Subcutaneous abdominal adipose tissue (tissue), 5 donors: Measurements from ENCODE around the gene HAND2.

ENCODE experiments used
- H3K27ac ChIP-seq: one replicate; pipeline ENCODE4 v1.7.0; 2013; ENCODE audit warnings: low read depth, mild to moderate bottlenecking, inconsistent platforms, low read length, moderate library complexity
- H3K27me3 ChIP-seq, 5 donors: one replicate each; pipeline ENCODE4 v1.7.0; 2013; ENCODE audit warnings: low read length in 5 of 5, inconsistent platforms in 1 of 5; ENCODE audit not compliant: control insufficient read depth in 5 of 5, insufficient read depth in 4 of 5
- H3K36me3 ChIP-seq, 5 donors: one replicate each; pipeline ENCODE4 v1.7.0; 2013; ENCODE audit warnings: low read length in 5 of 5; ENCODE audit not compliant: control insufficient read depth in 5 of 5, insufficient read depth in 5 of 5
- H3K4me1 ChIP-seq, 5 donors: one replicate each; pipeline ENCODE4 v1.7.0; 2013; ENCODE audit warnings: low read length in 5 of 5, mild to moderate bottlenecking in 3 of 5, moderate library complexity in 1 of 5; ENCODE audit not compliant: control insufficient read depth in 5 of 5, insufficient read depth in 5 of 5
- H3K4me3 ChIP-seq, 5 donors: one replicate each; pipeline ENCODE4 v1.7.0; 2013; ENCODE audit warnings: low read length in 5 of 5, low read depth in 1 of 5
- H3K9ac ChIP-seq, 5 donors: one replicate each; pipeline ENCODE4 v1.7.0; 2013; ENCODE audit warnings: low read length in 5 of 5, mild to moderate bottlenecking in 4 of 5, moderate library complexity in 3 of 5
- H3K9me3 ChIP-seq, 5 donors: one replicate each; pipeline ENCODE4 v1.7.0; 2013; ENCODE audit warnings: low read length in 5 of 5; ENCODE audit not compliant: control insufficient read depth in 5 of 5
- donor health status: healthy.
- donor health status: healthy.
- donor health status: healthy.
- donor health status: healthy.
- donor health status: healthy.

The HAND2 gene

DNA sequence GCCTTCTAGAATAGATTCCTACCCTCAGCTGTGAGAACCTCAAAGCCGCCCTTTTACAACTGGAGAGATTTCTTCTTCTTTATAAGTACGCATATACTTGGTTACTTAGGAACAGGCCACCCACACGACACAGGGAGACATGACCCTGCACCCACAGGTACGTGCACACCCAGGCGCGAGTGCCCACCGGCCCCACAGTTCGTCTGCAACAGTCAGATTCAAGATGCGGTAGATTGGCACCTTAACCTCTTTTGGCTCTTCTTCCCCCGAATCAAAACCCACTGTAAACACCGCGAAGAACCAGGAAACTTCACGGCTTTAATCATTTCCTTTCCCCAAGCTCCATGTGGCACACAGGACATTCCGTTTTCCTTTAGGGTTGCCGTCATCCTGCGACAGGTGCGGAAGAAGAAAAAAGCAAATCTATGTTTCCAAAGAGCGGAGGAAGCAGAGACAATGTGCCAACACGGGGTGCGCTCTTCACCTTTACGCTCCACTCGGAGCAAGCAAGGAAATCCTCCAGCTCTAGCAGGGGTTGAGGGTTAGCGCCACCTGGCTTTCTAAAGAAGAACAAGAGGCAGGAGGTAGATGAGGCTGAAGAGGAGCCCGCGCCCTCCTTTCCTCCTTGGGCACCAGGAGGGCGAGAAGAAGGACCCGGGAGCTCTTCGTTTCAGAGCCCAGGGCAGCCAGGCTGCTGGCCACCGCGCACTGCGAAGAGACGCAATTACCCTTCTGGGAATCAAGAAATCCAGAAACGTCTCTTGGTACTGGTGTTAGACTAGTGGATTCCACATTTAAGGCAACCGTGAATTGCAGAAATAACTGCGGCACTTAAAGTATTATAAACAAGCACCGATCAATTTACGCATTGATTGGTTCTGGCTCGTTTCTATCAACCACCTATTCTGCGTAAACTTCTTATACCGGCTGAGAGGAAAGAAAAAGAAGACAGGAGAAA, 35.7 kb downstream of the HAND2 start:
- H3K4me1 ChIP-seq: peaks cover 0 to 9% (median 7%) of the 10 kb centered on the region in 5 donors
- H3K27ac ChIP-seq: no peak overlapping the region
- peak overlapping the region in 1 of 5 donors; percentile 23 for H3K9ac ChIP-seq
- no peaks in the 10 kb centered on the region for H3K36me3 ChIP-seq
- peak overlapping the region; percentile 43 to 66 (median 60) for H3K4me3 ChIP-seq
- no peaks in the 10 kb centered on the region for H3K9me3 ChIP-seq
- peaks cover 0 to 8% (median 3%) of the 10 kb centered on the region in 5 donors for H3K27me3 ChIP-seq

- Histone ChIP-seq H3K4me1 (peaks cover 0 to 9% (median 7%) of the 10 kb centered on the region in 5 donors), H3K27me3 (peaks cover 0 to 3% (median 2%) of the 10 kb centered on the region in 5 donors), H3K36me3 (no peaks in the 10 kb centered on the region), H3K27ac (no peak overlapping the region), H3K9me3 (no peaks in the 10 kb centered on the region), H3K9ac (no peak overlapping the region), H3K4me3 (no peak overlapping the region)
Measured at GRCh38 chr4:173493041-173493440, 37.0 kb downstream of the HAND2 start.

DNA sequence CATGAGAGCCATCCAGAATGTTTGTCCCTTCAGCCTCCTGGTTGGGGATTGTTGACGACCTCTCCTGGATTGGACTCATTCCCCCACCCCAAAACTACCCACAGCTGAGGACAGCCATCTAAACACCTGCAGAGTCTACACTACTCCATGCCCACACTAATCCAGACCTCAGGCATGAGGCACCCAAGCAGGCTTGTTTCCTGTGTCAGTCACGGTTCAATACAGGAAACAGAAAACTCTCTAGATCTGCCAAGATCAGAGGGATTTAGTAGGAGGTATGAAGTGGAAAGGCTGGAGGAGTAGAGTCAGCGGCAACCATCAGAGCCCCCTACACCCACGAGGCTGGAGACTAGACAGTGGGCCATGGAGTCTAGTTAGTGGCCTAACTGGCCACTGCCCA, 37.7 kb downstream of the HAND2 start:
- Histone ChIP-seq H3K9ac (no peak overlapping the region), H3K4me1 (peaks cover 0 to 9% (median 7%) of the 10 kb centered on the region in 5 donors), H3K9me3 (no peaks in the 10 kb centered on the region), H3K4me3 (no peak overlapping the region), H3K27me3 (peaks cover 0 to 3% (median 2%) of the 10 kb centered on the region in 5 donors), H3K27ac (no peak overlapping the region), H3K36me3 (no peaks in the 10 kb centered on the region)

- no peaks in the 10 kb centered on the region for H3K36me3 ChIP-seq
- no peaks in the 10 kb centered on the region for H3K27me3 ChIP-seq
- peaks cover 0 to 9% (median 7%) of the 10 kb centered on the region in 5 donors for H3K4me1 ChIP-seq
- no peak overlapping the region for H3K9ac ChIP-seq
- no peak overlapping the region for H3K27ac ChIP-seq
- no peak overlapping the region for H3K4me3 ChIP-seq
- no peaks in the 10 kb centered on the region for H3K9me3 ChIP-seq
Measured at GRCh38 chr4:173490817-173491528, 39.1 kb downstream of the HAND2 start.

- Histone ChIP-seq H3K4me1 (peaks cover 0 to 9% (median 7%) of the 10 kb centered on the region in 5 donors), H3K9me3 (no peaks in the 10 kb centered on the region), H3K27ac (no peak overlapping the region), H3K36me3 (no peaks in the 10 kb centered on the region), H3K9ac (no peak overlapping the region), H3K4me3 (no peak overlapping the region), H3K27me3 (no peaks in the 10 kb centered on the region)
Measured at GRCh38 chr4:173490256-173490655, 39.8 kb downstream of the HAND2 start.

- Histone ChIP-seq H3K36me3 (no peaks in the 10 kb centered on the region), H3K9me3 (no peaks in the 10 kb centered on the region), H3K27ac (no peak overlapping the region), H3K27me3 (no peaks in the 10 kb centered on the region), H3K4me1 (peaks cover 0 to 7% (median 6%) of the 10 kb centered on the region in 5 donors), H3K9ac (no peak overlapping the region), H3K4me3 (no peak overlapping the region)
Measured at GRCh38 chr4:173489514-173489913, 40.5 kb downstream of the HAND2 start.

DNA sequence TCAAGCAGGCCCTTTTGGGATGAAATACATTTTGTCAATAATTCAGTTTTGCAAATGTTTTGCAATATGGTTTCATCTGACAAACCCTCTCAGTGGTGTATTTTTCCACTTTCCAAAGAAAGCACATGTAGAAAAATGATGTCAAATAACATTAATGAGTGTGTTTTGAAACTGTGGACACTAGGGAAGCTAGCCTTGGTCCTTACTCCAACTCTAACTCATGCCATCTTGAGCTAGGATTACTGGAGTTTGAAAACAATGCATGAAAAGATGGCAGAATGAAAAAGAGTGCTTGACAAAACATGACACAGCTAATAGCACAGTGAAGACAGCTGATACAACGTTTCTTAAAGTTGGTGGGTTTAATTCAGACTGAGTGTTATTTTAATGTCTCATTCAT, 41.4 kb downstream of the HAND2 start:
- Histone ChIP-seq H3K27ac (no peak overlapping the region), H3K27me3 (no peaks in the 10 kb centered on the region), H3K36me3 (no peaks in the 10 kb centered on the region)

GRCh38 chr4:173488074-173488473, 42.0 kb downstream of the HAND2 start:
- Histone ChIP-seq H3K27ac (no peak overlapping the region), H3K36me3 (no peaks in the 10 kb centered on the region), H3K9me3 (no peaks in the 10 kb centered on the region), H3K4me1 (no peaks in the 10 kb centered on the region), H3K27me3 (no peaks in the 10 kb centered on the region), H3K4me3 (no peak overlapping the region), H3K9ac (no peak overlapping the region)

More for the DNA sequence above, 41.4 kb downstream of the HAND2 start:
- Histone ChIP-seq H3K9me3 (no peaks in the 10 kb centered on the region), H3K4me3 (no peak overlapping the region), H3K4me1 (no peaks in the 10 kb centered on the region), H3K9ac (no peak overlapping the region)

DNA sequence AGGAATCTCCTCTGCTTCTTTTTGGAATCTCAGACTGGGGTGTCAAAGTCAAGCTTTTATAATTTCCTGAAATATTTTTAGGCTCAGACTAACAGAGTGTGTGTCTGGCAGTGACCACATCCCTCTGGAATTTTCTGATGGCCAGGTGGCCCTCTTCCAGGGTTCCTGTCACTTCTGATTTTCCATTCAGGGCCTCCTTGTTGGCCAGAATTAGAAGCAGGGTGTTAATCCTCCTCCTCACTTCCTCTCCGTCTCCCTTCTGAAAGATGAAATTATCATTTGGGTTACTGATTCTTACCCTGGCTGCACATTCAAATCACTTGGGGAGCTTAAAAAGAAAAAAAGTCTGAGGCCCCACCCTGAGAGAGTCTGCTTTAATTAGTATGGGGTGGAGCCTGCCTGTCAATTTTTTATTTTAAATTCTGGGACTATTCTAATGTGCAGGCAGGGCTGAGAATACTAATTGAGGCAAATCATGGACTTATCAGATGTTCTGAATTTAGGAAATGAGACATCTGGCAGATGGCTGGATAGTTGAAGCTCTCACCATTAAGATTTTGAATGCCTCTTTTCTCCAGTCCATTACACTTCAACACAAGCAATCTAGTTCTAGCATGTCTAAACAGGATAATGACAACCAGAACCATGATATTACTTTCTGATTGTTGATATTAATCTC, 43.2 kb downstream of the HAND2 start:
- no peak overlapping the region for H3K4me3 ChIP-seq
- no peak overlapping the region for H3K27ac ChIP-seq
- no peak overlapping the region for H3K9ac ChIP-seq
- no peaks in the 10 kb centered on the region for H3K4me1 ChIP-seq
- H3K36me3 ChIP-seq: no peaks in the 10 kb centered on the region
- no peaks in the 10 kb centered on the region for H3K27me3 ChIP-seq
- no peaks in the 10 kb centered on the region for H3K9me3 ChIP-seq
